Stomach (tissue), 4 donors: ENCODE data around the gene RAB5IF.
"Not testable (repeated sequence)": the region's sequence is repeated elsewhere in the genome, so short reads cannot be mapped to it uniquely, and the experiment has no call there.

ENCODE experiments used
- EP300 ChIP-seq: sonication (generic); formaldehyde crosslinking; IDR thresholded peaks from one replicate; pipeline ENCODE4 v1.6.1; 2017; ENCODE audit warnings: antibody characterized with exemption
- POLR2A ChIP-seq, 4 donors: fragments of 450-650 bp; IDR thresholded peaks; one replicate each; pipeline ENCODE4 v1.6.1; 2016; ENCODE audit warnings: antibody characterized with exemption in 4 of 4, control low read depth in 2 of 4, mild to moderate bottlenecking in 1 of 4, moderate library complexity in 1 of 4
- POLR2AphosphoS5 ChIP-seq, 3 donors: sonication (generic); formaldehyde crosslinking; IDR thresholded peaks; one replicate each; pipeline ENCODE4 v1.6.1; 2016; ENCODE audit warnings: antibody characterized with exemption in 3 of 3
- TF ChIP-seq, protein P1 (sequence below), 7 experiments: fragments of 450-650 bp in 4 of 7; fragments of 200-600 bp in 3 of 7; sonication (generic) in 3 of 7; IDR thresholded peaks; one replicate each; pipeline ENCODE4 v1.5.1; 2016 to 2019; ENCODE audit warnings: antibody characterized with exemption in 7 of 7, control low read depth in 2 of 7, mild to moderate bottlenecking in 1 of 7

DNA sequence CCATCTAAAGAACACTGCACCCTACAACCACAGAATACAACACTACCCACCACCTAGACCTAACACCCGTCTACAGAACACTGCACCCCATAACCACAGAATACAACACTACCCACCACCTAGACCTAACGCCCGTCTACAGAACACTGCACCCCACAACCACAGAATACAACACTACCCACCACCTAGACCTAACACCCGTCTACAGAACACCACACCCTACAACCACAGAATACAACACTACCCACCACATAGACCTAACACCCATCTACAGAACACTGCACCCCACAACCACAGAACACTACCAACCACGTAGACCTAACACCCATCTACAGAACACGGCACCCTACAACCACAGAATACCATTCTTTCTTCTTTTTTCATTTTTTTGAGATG lies 40.9 kb upstream of the RAB5IF start:
- TF ChIP-seq, protein P1, sequence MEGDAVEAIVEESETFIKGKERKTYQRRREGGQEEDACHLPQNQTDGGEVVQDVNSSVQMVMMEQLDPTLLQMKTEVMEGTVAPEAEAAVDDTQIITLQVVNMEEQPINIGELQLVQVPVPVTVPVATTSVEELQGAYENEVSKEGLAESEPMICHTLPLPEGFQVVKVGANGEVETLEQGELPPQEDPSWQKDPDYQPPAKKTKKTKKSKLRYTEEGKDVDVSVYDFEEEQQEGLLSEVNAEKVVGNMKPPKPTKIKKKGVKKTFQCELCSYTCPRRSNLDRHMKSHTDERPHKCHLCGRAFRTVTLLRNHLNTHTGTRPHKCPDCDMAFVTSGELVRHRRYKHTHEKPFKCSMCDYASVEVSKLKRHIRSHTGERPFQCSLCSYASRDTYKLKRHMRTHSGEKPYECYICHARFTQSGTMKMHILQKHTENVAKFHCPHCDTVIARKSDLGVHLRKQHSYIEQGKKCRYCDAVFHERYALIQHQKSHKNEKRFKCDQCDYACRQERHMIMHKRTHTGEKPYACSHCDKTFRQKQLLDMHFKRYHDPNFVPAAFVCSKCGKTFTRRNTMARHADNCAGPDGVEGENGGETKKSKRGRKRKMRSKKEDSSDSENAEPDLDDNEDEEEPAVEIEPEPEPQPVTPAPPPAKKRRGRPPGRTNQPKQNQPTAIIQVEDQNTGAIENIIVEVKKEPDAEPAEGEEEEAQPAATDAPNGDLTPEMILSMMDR (IDR thresholded peaks at IDR 0.05): not testable (repeated sequence)
- not testable (repeated sequence) for TF ChIP-seq POLR2A (IDR thresholded peaks at IDR 0.05); EP300; POLR2AphosphoS5 (IDR thresholded peaks at IDR 0.05)
